B cell (primary cell): ENCODE data around the gene RSBN1. TPM values are rescaled to one million over a fixed set of nuclear protein-coding genes. Genes with fewer than 3 reads are reported as not detected.

ENCODE experiments used
- ATAC-seq: fragments of 200-7000 bp; cut with Tn5 transposase; one replicate; pipeline ENCODE4 v1.10.0; 2021; ENCODE audit warnings: low read depth, mild to moderate bottlenecking, moderate number of reproducible peaks, moderate library complexity
- CTCF ChIA-PET: fragments of 350-600 bp; sonication (Branson Sonifier 250); formaldehyde crosslinking; loops from one replicate; lab custom pipeline; 2021; ENCODE audit warnings: antibody characterized with exemption, inconsistent platforms; lab: Charles Lee
- POLR2A ChIA-PET: fragments of 350-600 bp; sonication (Branson Sonifier 250); formaldehyde crosslinking; loops from one replicate; lab custom pipeline; 2021; ENCODE audit warnings: antibody characterized with exemption; lab: Charles Lee
- DNase-seq: peaks from one replicate; pipeline ENCODE4 v3.0.0; 2013
- H2AFZ ChIP-seq: 2 replicates; pipeline ENCODE4 v1.6.1; 2012; ENCODE audit warnings: mild to moderate bottlenecking, low read depth, low read length; ENCODE audit not compliant: insufficient read depth, poor library complexity, severe bottlenecking
- H3K27ac ChIP-seq, 2 donors: 1 replicate in 1 of 2; 2 replicates in 1 of 2; pipeline ENCODE4 v1.5.1; 2012 to 2013; ENCODE audit warnings: low read length in 2 of 2, mild to moderate bottlenecking in 2 of 2, moderate library complexity in 1 of 2
- H3K27me3 ChIP-seq, 4 experiments: fragments of 200-600 bp in 1 of 4; sonication (generic) in 1 of 4; replicated peaks in 1 of 4; 1 replicate in 2 of 4; 2 replicates in 2 of 4; pipeline versions ENCODE4 v1.6.1 to v1.7.0; 2013 to 2016; ENCODE audit warnings: low read length in 3 of 4, mild to moderate bottlenecking in 2 of 4, mixed read lengths in 1 of 4, moderate library complexity in 1 of 4; ENCODE audit not compliant: insufficient read depth in 4 of 4, control insufficient read depth in 3 of 4; ENCODE audit errors: control extremely low read depth in 1 of 4
- H3K36me3 ChIP-seq, 2 experiments: replicated peaks in 1 of 2; 1 replicate in 1 of 2; 2 replicates in 1 of 2; pipeline versions ENCODE4 v1.6.1 to v1.7.1; 2013; ENCODE audit warnings: low read length in 1 of 2; ENCODE audit not compliant: insufficient read depth in 2 of 2, control insufficient read depth in 1 of 2; ENCODE audit errors: control extremely low read depth in 1 of 2, extremely low read depth in 1 of 2
- H3K4me1 ChIP-seq, 2 donors: fragments of 200-600 bp in 1 of 2; sonication (generic) in 1 of 2; 1 replicate in 1 of 2; 2 replicates in 1 of 2; pipeline versions ENCODE4 v1.5.1 to v1.6.1; 2013 to 2017; ENCODE audit warnings: low read length in 2 of 2; ENCODE audit not compliant: control insufficient read depth in 2 of 2, insufficient read depth in 2 of 2
- H3K4me2 ChIP-seq: replicated peaks from 2 replicates; pipeline ENCODE3; 2012; ENCODE audit warnings: mild to moderate bottlenecking, low read depth, low read length; ENCODE audit not compliant: poor library complexity, severe bottlenecking
- H3K4me3 ChIP-seq, 5 experiments: fragments of 200-600 bp in 1 of 5; sonication (generic) in 1 of 5; 1 replicate in 3 of 5; 2 replicates in 2 of 5; pipeline versions ENCODE4 v1.5.1 to v1.7.0; 2011 to 2016; ENCODE audit warnings: low read length in 4 of 5, mild to moderate bottlenecking in 4 of 5, low read depth in 2 of 5, control low read depth in 1 of 5, moderate library complexity in 1 of 5; ENCODE audit not compliant: insufficient read depth in 1 of 5; ENCODE audit errors: control extremely low read depth in 1 of 5, extremely low read depth in 1 of 5
- H3K79me2 ChIP-seq: fragments of 200-600 bp; sonication (generic); one replicate; pipeline ENCODE4 v1.6.0; 2016; ENCODE audit warnings: low read length; ENCODE audit not compliant: control insufficient read depth, insufficient read depth
- H3K9ac ChIP-seq: fragments of 200-600 bp; sonication (generic); 2 replicates; pipeline ENCODE4 v1.6.1; 2017; ENCODE audit warnings: mild to moderate bottlenecking, low read length, moderate library complexity
- H3K9me3 ChIP-seq, 3 donors: one replicate each; pipeline versions ENCODE4 v1.6.1 to v1.7.1; 2013; ENCODE audit warnings: low read length in 2 of 3; ENCODE audit not compliant: control insufficient read depth in 2 of 3, insufficient read depth in 1 of 3; ENCODE audit errors: control extremely low read depth in 1 of 3
- H4K20me1 ChIP-seq: 2 replicates; pipeline ENCODE4 v1.6.0; 2012; ENCODE audit warnings: mild to moderate bottlenecking, low read length; ENCODE audit not compliant: insufficient read depth, control insufficient read depth, poor library complexity, severe bottlenecking
- H3K27ac Mint-ChIP-seq: one replicate; pipeline ENCODE4 v1.8.0; 2021; ENCODE audit warnings: mixed read lengths
- H3K27me3 Mint-ChIP-seq: one replicate; pipeline ENCODE4 v1.8.0; 2021; ENCODE audit warnings: mixed read lengths
- H3K4me1 Mint-ChIP-seq: one replicate; pipeline ENCODE4 v1.8.0; 2021; ENCODE audit warnings: mixed read lengths
- H3K4me3 Mint-ChIP-seq: one replicate; pipeline ENCODE4 v1.8.0; 2021; ENCODE audit warnings: mixed read lengths
- H3K9me3 Mint-ChIP-seq: one replicate; pipeline ENCODE4 v1.8.0; 2022; ENCODE audit warnings: mixed read lengths; ENCODE audit not compliant: insufficient read depth
- CTCF ChIP-seq: fragments of 200-600 bp; IDR thresholded peaks from one replicate; pipeline ENCODE4 v1.8.0; 2022; ENCODE audit warnings: antibody characterized with exemption, mild to moderate bottlenecking
- EZH2 ChIP-seq: IDR thresholded peaks from 2 replicates; pipeline ENCODE4 v1.6.1; 2012; ENCODE audit warnings: borderline replicate concordance, low read depth, mild to moderate bottlenecking, moderate library complexity, low read length; ENCODE audit not compliant: insufficient read depth, poor library complexity, severe bottlenecking
- WGBS: methylation state at CpG from one replicate; pipeline ENCODE4 v1.1.5; 2013; ENCODE audit warnings: missing lambda C conversion rate; ENCODE audit not compliant: insufficient coverage; 5-methylcytosine and 5-hydroxymethylcytosine counted together
- intact Hi-C: fragments of 100-400 bp; cut with micrococcal nuclease; formaldehyde crosslinking; loops from one replicate; pipeline ENCODE4 v1.10.0; 2022
- polyA plus RNA-seq: library from polyadenylated mRNA; depleted of rRNA; stranded (reverse); fragments of >200 nt; gene quantifications from 2 replicates; pipeline ENCODE4 v1.2.3, GENCODE V29; 2012
- total RNA-seq, 2 donors: library from RNA; stranded (reverse); fragments of 120-200 nt in 1 of 2; gene quantifications; 1 replicate in 1 of 2; 2 replicates in 1 of 2; pipeline versions ENCODE4 v1.2.3 to v1.2.4, GENCODE V29; 2013 to 2022

Gene RSBN1
- total and polyA plus RNA-seq, 2 donors (not counting 1 experiment from before 2014, with no cell fraction given), result 20.6 to 40.2 TPM

GRCh38 chr1:113797472-113797871 lies 14.8 kb downstream of the RSBN1 start:
- no peak overlapping the region for H3K4me3 Mint-ChIP-seq
- TF ChIP-seq CTCF (no peak), EZH2 (no peak)
- H3K9me3 Mint-ChIP-seq, result no peaks in the 10 kb centered on the region
- H3K27me3 ChIP-seq, result no peaks in the 10 kb centered on the region
- H3K4me1 ChIP-seq, result peaks cover 0 to 3% of the 10 kb centered on the region in 2 donors
- H3K4me1 Mint-ChIP-seq, result peaks cover 32% of the 10 kb centered on the region
- H3K9me3 ChIP-seq, result no peaks in the 10 kb centered on the region
- DNase-seq (no peak), ATAC-seq (no peak)
- H2AFZ ChIP-seq, result no peak overlapping the region
- no CpG with 5 or more reads among the region's 4 CpGs for WGBS
- no peak overlapping the region for H3K27ac Mint-ChIP-seq
- ChIA-PET POLR2A (no interaction called here), CTCF (no interaction called here)
- H3K79me2 ChIP-seq, result peaks cover 69% of the 10 kb centered on the region
- no peak overlapping the region for H3K27ac ChIP-seq
- H3K4me3 ChIP-seq, result no peak overlapping the region
- intact Hi-C loops, result no loop called here
- H3K9ac ChIP-seq, result no peak overlapping the region
- no peak overlapping the region for H3K4me2 ChIP-seq
- H4K20me1 ChIP-seq, result peaks cover 37% of the 10 kb centered on the region
- H3K36me3 ChIP-seq, result peaks cover 0 to 27% of the 10 kb centered on the region in 2 experiments
- no peaks in the 10 kb centered on the region for H3K27me3 Mint-ChIP-seq

DNA sequence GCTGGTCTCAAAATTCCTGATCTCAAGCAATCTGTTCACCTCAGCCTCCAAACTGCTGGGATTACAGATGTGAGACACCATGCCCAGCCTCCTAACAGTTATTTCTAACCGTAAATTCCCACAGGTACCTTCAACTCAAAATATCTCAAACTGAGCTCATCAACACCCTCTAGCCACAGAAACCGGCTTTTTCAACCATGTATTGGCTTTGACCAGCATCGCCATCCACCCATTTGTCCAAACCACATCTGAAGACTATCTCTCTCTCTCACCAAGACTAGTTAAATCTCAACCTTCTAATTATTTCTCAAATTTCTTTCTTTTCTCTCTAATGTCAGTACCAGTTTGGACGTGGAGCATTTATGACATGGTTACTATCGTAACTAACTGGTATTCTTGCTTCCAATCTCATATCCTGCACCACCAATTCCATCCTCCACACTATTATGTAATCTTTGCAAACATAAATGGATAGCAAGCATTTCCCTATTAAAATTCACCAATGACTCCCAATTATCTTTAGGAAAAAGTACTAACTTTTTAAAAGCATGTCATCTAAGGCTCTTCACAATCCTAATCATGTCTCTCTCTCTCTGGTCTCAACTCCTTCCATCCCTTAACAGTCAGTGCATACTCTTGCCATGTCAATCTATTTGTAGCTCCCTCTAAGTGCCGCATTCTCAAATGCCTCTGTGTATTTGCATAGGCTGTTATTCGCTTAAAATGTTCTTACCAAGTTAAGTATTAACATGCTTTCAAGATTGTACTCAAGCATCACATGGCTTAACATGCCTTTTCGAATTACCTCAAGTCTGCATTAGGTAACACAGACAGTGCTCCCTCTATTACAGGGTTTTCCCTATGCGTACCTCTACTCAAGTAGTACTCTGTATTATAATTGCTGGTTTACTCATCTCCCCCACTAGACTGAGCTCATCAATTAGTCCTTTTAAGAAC lies 18.1 kb downstream of the RSBN1 start:
- H3K27ac ChIP-seq, result no peak overlapping the region
- ChIA-PET POLR2A (no interaction called here), CTCF (no interaction called here)
- 84% methylated on average over 6 of the region's 9 CpGs for WGBS
- DNase-seq (no peak), ATAC-seq (no peak)
- peaks cover 0 to 31% of the 10 kb centered on the region in 2 experiments for H3K36me3 ChIP-seq
- no peak overlapping the region for H3K4me3 ChIP-seq
- peaks cover 27% of the 10 kb centered on the region for H3K4me1 Mint-ChIP-seq
- H3K4me3 Mint-ChIP-seq, result no peak overlapping the region
- H3K27me3 Mint-ChIP-seq, result no peaks in the 10 kb centered on the region
- H3K27me3 ChIP-seq, result no peaks in the 10 kb centered on the region
- H3K9me3 ChIP-seq, result no peaks in the 10 kb centered on the region
- peaks cover 57% of the 10 kb centered on the region for H3K79me2 ChIP-seq
- no peak overlapping the region for H2AFZ ChIP-seq
- TF ChIP-seq CTCF (no peak), EZH2 (no peak)
- no peak overlapping the region for H3K4me2 ChIP-seq
- intact Hi-C loops, result loop anchor here (2.0 kb wide), 1 partner anchor 13 kb away; no protein-coding TSS in a partner anchor
- H4K20me1 ChIP-seq, result peaks cover 23% of the 10 kb centered on the region
- no peaks in the 10 kb centered on the region for H3K9me3 Mint-ChIP-seq
- no peak overlapping the region for H3K27ac Mint-ChIP-seq
- peaks cover 0 to 2% of the 10 kb centered on the region in 2 donors for H3K4me1 ChIP-seq
- H3K9ac ChIP-seq, result no peak overlapping the region
